Tibial nerve (tissue), 4 donors: ENCODE data around the gene PTK7.

Experiments
- CTCF ChIP-seq, 5 experiments: fragments of 200-600 bp in 3 of 5; fragments of 450-650 bp in 2 of 5; sonication (generic) in 3 of 5; IDR thresholded peaks; one replicate each; pipeline ENCODE4 v1.5.1; 2016 to 2019; ENCODE audit warnings: antibody characterized with exemption in 5 of 5, mild to moderate bottlenecking in 3 of 5, moderate library complexity in 2 of 5
- EP300 ChIP-seq, 2 donors: sonication (generic); formaldehyde crosslinking; IDR thresholded peaks; one replicate each; pipeline ENCODE4 v1.6.1; 2017; ENCODE audit warnings: antibody characterized with exemption in 2 of 2, mild to moderate bottlenecking in 1 of 2
- POLR2A ChIP-seq, 2 donors: fragments of 450-650 bp; IDR thresholded peaks; one replicate each; pipeline ENCODE4 v1.6.1; 2017; ENCODE audit warnings: antibody characterized with exemption in 2 of 2, mild to moderate bottlenecking in 2 of 2, moderate library complexity in 2 of 2

- TF ChIP-seq EP300 (IDR thresholded peaks at IDR 0.05) (no peak), CTCF (IDR thresholded peaks at IDR 0.05) (no peak), POLR2A (IDR thresholded peaks at IDR 0.05) (no peak)
Observed at GRCh38 chr6:43184268-43184985, 108.3 kb downstream of the PTK7 start.
